Stimulated activated CD4-positive, alpha-beta T cell treated with anti-CD3 and anti-CD28 coated beads, TNF-alpha, amount 100 ng/mL, for 24 hours (primary cell): Measurements from ENCODE around the gene PCDH7.

Source experiments
- DNase-seq, 3 experiments: peaks; one replicate each; pipeline ENCODE4 v3.0.0-alpha.2; 2020; ENCODE audit warnings: low read depth in 3 of 3

The PCDH7 gene

GRCh38 chr4:30725562-30725961 is 5.4 kb downstream of the PCDH7 start:
- no peak for DNase-seq

GRCh38 chr4:30726090-30726675 is 6.0 kb downstream of the PCDH7 start:
- DNase-seq, result no peak

GRCh38 chr4:30727409-30727808 is 7.2 kb downstream of the PCDH7 start:
- no peak for DNase-seq

- no peak for DNase-seq
Measured at GRCh38 chr4:30728311-30728710, 8.1 kb downstream of the PCDH7 start.

- DNase-seq, result no peak
Measured at GRCh38 chr4:30743897-30744296, 23.7 kb downstream of the PCDH7 start.

- DNase-seq, result no peak
Measured at GRCh38 chr4:30744386-30744785, 24.2 kb downstream of the PCDH7 start.

GRCh38 chr4:30744957-30745640 is 24.9 kb downstream of the PCDH7 start:
- DNase-seq, result no peak

- no peak for DNase-seq
Measured at GRCh38 chr4:30746735-30747134, 26.6 kb downstream of the PCDH7 start.

GRCh38 chr4:30753316-30753715 is 33.1 kb downstream of the PCDH7 start:
- DNase-seq, result no peak

- no peak for DNase-seq
Measured at GRCh38 chr4:30754021-30754420, 33.9 kb downstream of the PCDH7 start.

- DNase-seq, result no peak
Measured at GRCh38 chr4:30755346-30755745, 35.2 kb downstream of the PCDH7 start.

GRCh38 chr4:30756553-30756952 is 36.4 kb downstream of the PCDH7 start:
- DNase-seq, result no peak

- DNase-seq, result no peak
Measured at GRCh38 chr4:30757357-30757756, 37.2 kb downstream of the PCDH7 start.

- DNase-seq, result no peak
Measured at GRCh38 chr4:30760551-30760950, 40.4 kb downstream of the PCDH7 start.

GRCh38 chr4:30763321-30763727 is 43.2 kb downstream of the PCDH7 start:
- no peak for DNase-seq

GRCh38 chr4:30765022-30765421 is 44.9 kb downstream of the PCDH7 start:
- no peak for DNase-seq

- no peak for DNase-seq
Measured at GRCh38 chr4:30767147-30767845, 47.1 kb downstream of the PCDH7 start.

- DNase-seq, result no peak
Measured at GRCh38 chr4:30768277-30768676, 48.1 kb downstream of the PCDH7 start.

- DNase-seq, result no peak
Measured at GRCh38 chr4:30769093-30769492, 48.9 kb downstream of the PCDH7 start.

- no peak for DNase-seq
Measured at GRCh38 chr4:30770049-30770549, 49.9 kb downstream of the PCDH7 start.

GRCh38 chr4:30770812-30771211 is 50.6 kb downstream of the PCDH7 start:
- DNase-seq, result no peak

GRCh38 chr4:30776451-30776850 is 56.3 kb downstream of the PCDH7 start:
- no peak for DNase-seq

GRCh38 chr4:30776921-30777415 is 56.8 kb downstream of the PCDH7 start:
- no peak for DNase-seq
